Natural killer cell (primary cell): ENCODE data around the gene CCDC152. TPM values are rescaled to one million over a fixed set of nuclear protein-coding genes. Genes with fewer than 3 reads are reported as not detected.

Source experiments
- ATAC-seq, 3 donors: fragments of 150-1000 bp in 2 of 3; fragments of 200-7000 bp in 1 of 3; cut with Tn5 transposase; 1 replicate in 1 of 3; 2 replicates in 2 of 3; pipeline ENCODE4 v1.10.0; 2021; ENCODE audit warnings: mild to moderate bottlenecking in 2 of 3, moderate library complexity in 2 of 3
- DNase-seq, 2 donors: peaks; one replicate each; pipeline versions ENCODE4 v3.0.0 to v3.0.0-alpha.2; 2013 to 2021; ENCODE audit warnings: mixed read lengths in 1 of 2
- H3K27ac ChIP-seq: one replicate; pipeline ENCODE4 v1.5.1; 2013; ENCODE audit warnings: mild to moderate bottlenecking, low read length
- H3K27me3 ChIP-seq: one replicate; pipeline ENCODE4 v1.6.1; 2013; ENCODE audit warnings: low read length; ENCODE audit not compliant: control insufficient read depth, insufficient read depth
- H3K36me3 ChIP-seq: one replicate; pipeline ENCODE4 v1.6.1; 2013; ENCODE audit warnings: low read length; ENCODE audit not compliant: control insufficient read depth, insufficient read depth
- H3K4me1 ChIP-seq: one replicate; pipeline ENCODE4 v1.6.1; 2013; ENCODE audit warnings: low read length; ENCODE audit not compliant: control insufficient read depth, insufficient read depth
- H3K4me3 ChIP-seq: one replicate; pipeline ENCODE4 v1.5.1; 2013; ENCODE audit warnings: low read length
- H3K9me3 ChIP-seq: one replicate; pipeline ENCODE4 v1.6.1; 2013; ENCODE audit warnings: low read length; ENCODE audit not compliant: control insufficient read depth, insufficient read depth
- H3K27ac Mint-ChIP-seq, 2 donors: one replicate each; pipeline ENCODE4 v1.8.0; 2022; ENCODE audit warnings: mild to moderate bottlenecking in 2 of 2, mixed read lengths in 2 of 2, moderate library complexity in 1 of 2
- H3K27me3 Mint-ChIP-seq, 2 donors: one replicate each; pipeline ENCODE4 v1.8.0; 2022; ENCODE audit warnings: low read depth in 2 of 2, mixed read lengths in 2 of 2
- H3K36me3 Mint-ChIP-seq: one replicate; pipeline ENCODE4 v1.8.0; 2022; ENCODE audit warnings: mixed read lengths
- H3K4me1 Mint-ChIP-seq, 2 donors: one replicate each; pipeline ENCODE4 v1.8.0; 2022; ENCODE audit warnings: mixed read lengths in 2 of 2
- H3K4me3 Mint-ChIP-seq: one replicate; pipeline ENCODE4 v1.8.0; 2022; ENCODE audit warnings: mild to moderate bottlenecking, moderate library complexity, mixed read lengths
- H3K9me3 Mint-ChIP-seq, 2 donors: one replicate each; pipeline ENCODE4 v1.8.0; 2022; ENCODE audit warnings: mixed read lengths in 2 of 2
- CTCF ChIP-seq: fragments of 200-600 bp; IDR thresholded peaks from one replicate; pipeline ENCODE4 v1.8.0; 2022; ENCODE audit warnings: antibody characterized with exemption
- WGBS: methylation state at CpG from one replicate; pipeline ENCODE4 v1.1.7; 2013; ENCODE audit warnings: missing lambda C conversion rate; ENCODE audit not compliant: insufficient coverage; 5-methylcytosine and 5-hydroxymethylcytosine counted together
- intact Hi-C: fragments of 100-400 bp; cut with micrococcal nuclease; formaldehyde crosslinking; loops from one replicate; pipeline ENCODE4 v1.14.2; 2022
- total RNA-seq, 4 donors: library from RNA; stranded (reverse); fragments of 120-200 nt in 1 of 4; gene quantifications; one replicate each; pipeline versions ENCODE4 v1.2.3 to v1.2.4, GENCODE V29; 2013 to 2022

The CCDC152 gene
- total RNA-seq, 3 donors from 2014 or later (not counting 1 experiment from before 2014, with no cell fraction given): 4.0 to 4.9 (median 4.0) TPM

DNA sequence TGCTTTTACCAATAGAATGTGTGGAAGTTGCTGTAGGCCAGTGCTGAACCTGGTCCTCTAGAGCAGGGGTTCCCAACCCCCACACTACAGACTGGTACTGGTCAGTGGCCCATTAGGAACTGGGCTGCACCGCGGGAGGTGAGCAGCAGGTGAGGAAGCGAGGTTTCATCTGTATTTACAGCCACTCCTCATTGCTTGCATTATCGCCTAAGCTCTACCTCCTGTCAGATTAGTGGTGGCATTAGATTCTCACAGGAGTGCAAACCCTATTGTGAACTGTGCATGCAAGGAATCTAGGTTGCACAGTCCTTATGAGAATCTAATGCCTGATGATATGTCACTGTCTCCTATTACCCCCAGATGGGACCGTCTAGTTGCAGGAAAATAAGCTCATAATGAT lies 6.1 kb upstream of the CCDC152 start:
- Mint-ChIP-seq H3K9me3 (no peaks in the 10 kb centered on the region), H3K36me3 (no peaks in the 10 kb centered on the region), H3K27me3 (no peaks in the 10 kb centered on the region), H3K27ac (no peak overlapping the region), H3K4me3 (no peak overlapping the region), H3K4me1 (peaks cover 12% of the 10 kb centered on the region in 2 donors)
- Histone ChIP-seq H3K27ac (no peak overlapping the region), H3K9me3 (no peaks in the 10 kb centered on the region), H3K36me3 (no peaks in the 10 kb centered on the region), H3K27me3 (no peaks in the 10 kb centered on the region), H3K4me1 (no peaks in the 10 kb centered on the region), H3K4me3 (no peak overlapping the region)
- DNase-seq (no peak), ATAC-seq (no peak)
- WGBS: 100% methylated on average over 4 of the region's 5 CpGs
- TF ChIP-seq CTCF: no peak
- intact Hi-C loops: no loop called here

GRCh38 chr5:42751044-42751443 lies 5.6 kb upstream of the CCDC152 start:
- ATAC-seq: no peak
- 77% methylated on average over 5 of the region's 5 CpGs for WGBS
- TF ChIP-seq CTCF: no peak

GRCh38 chr5:42753099-42753498 lies 3.5 kb upstream of the CCDC152 start:
- no peak for TF ChIP-seq CTCF
- intact Hi-C loops: no loop called here
- peaks cover 0 to 2% of the 10 kb centered on the region in 2 donors for H3K27me3 Mint-ChIP-seq
- Histone ChIP-seq H3K36me3 (no peaks in the 10 kb centered on the region), H3K27me3 (no peaks in the 10 kb centered on the region), H3K4me1 (no peaks in the 10 kb centered on the region), H3K4me3 (no peak overlapping the region), H3K27ac (no peak overlapping the region), H3K9me3 (no peaks in the 10 kb centered on the region)
- H3K27ac Mint-ChIP-seq: no peak overlapping the region
- H3K36me3 Mint-ChIP-seq: no peaks in the 10 kb centered on the region
- H3K4me1 Mint-ChIP-seq: peaks cover 26% of the 10 kb centered on the region in 2 donors
- ATAC-seq (no peak), DNase-seq (no peak)
- WGBS: 100% methylated on average over 2 of the region's 3 CpGs
- H3K9me3 Mint-ChIP-seq: no peaks in the 10 kb centered on the region
- H3K4me3 Mint-ChIP-seq: no peak overlapping the region

More at GRCh38 chr5:42751044-42751443, 5.6 kb upstream of the CCDC152 start:
- Histone ChIP-seq H3K36me3 (no peaks in the 10 kb centered on the region), H3K27ac (no peak overlapping the region), H3K4me3 (no peak overlapping the region), H3K9me3 (no peaks in the 10 kb centered on the region), H3K27me3 (no peaks in the 10 kb centered on the region), H3K4me1 (no peaks in the 10 kb centered on the region)
- H3K27me3 Mint-ChIP-seq: no peaks in the 10 kb centered on the region
- H3K27ac Mint-ChIP-seq: no peak overlapping the region
- H3K9me3 Mint-ChIP-seq: no peaks in the 10 kb centered on the region
- intact Hi-C loops: no loop called here
- no peaks in the 10 kb centered on the region for H3K36me3 Mint-ChIP-seq
- no peak for DNase-seq
- no peak overlapping the region for H3K4me3 Mint-ChIP-seq
- H3K4me1 Mint-ChIP-seq: peaks cover 12% of the 10 kb centered on the region in 2 donors

DNA sequence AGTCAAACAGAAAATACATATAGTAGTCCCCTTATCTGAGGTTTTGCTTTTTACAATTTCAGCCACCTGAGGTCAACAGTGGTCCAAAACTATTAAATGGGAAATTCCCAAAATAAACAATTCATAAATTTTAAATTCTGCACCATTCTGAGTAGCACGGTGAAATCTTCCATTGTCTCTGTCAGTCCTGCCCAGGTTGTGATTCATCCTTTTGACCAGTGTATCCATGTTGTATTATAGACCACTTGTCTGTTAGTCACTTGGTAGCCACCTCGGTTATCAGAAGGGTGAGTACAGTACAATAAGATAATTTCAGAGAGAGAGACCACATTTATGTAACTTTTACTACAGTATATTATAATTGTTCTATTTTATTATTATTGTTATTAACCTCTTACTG lies 2.8 kb downstream of the CCDC152 start:
- no peaks in the 10 kb centered on the region for H3K4me1 ChIP-seq
- no peak overlapping the region for H3K27ac Mint-ChIP-seq
- ATAC-seq: no peak
- no peak overlapping the region for H3K27ac ChIP-seq
- peaks cover 0 to 2% of the 10 kb centered on the region in 2 donors for H3K27me3 Mint-ChIP-seq
- intact Hi-C loops: no loop called here
- TF ChIP-seq CTCF: no peak
- no peak overlapping the region for H3K4me3 Mint-ChIP-seq
- DNase-seq: no peak
- 100% methylated on average over 1 of the region's 2 CpGs for WGBS
- no peaks in the 10 kb centered on the region for H3K9me3 Mint-ChIP-seq
- peaks cover 14% of the 10 kb centered on the region in 2 donors for H3K4me1 Mint-ChIP-seq
- no peaks in the 10 kb centered on the region for H3K9me3 ChIP-seq
- H3K4me3 ChIP-seq: no peak overlapping the region
- H3K36me3 Mint-ChIP-seq: no peaks in the 10 kb centered on the region
- no peaks in the 10 kb centered on the region for H3K27me3 ChIP-seq
- peaks cover 3% of the 10 kb centered on the region for H3K36me3 ChIP-seq
